HG02885 (cell line): ENCODE measurements around the gene SPNS1.
"Not testable (repeated sequence)": the region's sequence is repeated elsewhere in the genome, so short reads cannot be mapped to it uniquely, and the experiment has no call there.

Source experiments
- ATAC-seq: cut with Tn5 transposase; IDR thresholded peaks from one replicate; pipeline ENCODE4 v1.9.1; 2021; ENCODE audit warnings: mild to moderate bottlenecking; ENCODE audit not compliant: unreplicated experiment, poor library complexity

Gene SPNS1, protein sequence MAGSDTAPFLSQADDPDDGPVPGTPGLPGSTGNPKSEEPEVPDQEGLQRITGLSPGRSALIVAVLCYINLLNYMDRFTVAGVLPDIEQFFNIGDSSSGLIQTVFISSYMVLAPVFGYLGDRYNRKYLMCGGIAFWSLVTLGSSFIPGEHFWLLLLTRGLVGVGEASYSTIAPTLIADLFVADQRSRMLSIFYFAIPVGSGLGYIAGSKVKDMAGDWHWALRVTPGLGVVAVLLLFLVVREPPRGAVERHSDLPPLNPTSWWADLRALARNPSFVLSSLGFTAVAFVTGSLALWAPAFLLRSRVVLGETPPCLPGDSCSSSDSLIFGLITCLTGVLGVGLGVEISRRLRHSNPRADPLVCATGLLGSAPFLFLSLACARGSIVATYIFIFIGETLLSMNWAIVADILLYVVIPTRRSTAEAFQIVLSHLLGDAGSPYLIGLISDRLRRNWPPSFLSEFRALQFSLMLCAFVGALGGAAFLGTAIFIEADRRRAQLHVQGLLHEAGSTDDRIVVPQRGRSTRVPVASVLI

DNA sequence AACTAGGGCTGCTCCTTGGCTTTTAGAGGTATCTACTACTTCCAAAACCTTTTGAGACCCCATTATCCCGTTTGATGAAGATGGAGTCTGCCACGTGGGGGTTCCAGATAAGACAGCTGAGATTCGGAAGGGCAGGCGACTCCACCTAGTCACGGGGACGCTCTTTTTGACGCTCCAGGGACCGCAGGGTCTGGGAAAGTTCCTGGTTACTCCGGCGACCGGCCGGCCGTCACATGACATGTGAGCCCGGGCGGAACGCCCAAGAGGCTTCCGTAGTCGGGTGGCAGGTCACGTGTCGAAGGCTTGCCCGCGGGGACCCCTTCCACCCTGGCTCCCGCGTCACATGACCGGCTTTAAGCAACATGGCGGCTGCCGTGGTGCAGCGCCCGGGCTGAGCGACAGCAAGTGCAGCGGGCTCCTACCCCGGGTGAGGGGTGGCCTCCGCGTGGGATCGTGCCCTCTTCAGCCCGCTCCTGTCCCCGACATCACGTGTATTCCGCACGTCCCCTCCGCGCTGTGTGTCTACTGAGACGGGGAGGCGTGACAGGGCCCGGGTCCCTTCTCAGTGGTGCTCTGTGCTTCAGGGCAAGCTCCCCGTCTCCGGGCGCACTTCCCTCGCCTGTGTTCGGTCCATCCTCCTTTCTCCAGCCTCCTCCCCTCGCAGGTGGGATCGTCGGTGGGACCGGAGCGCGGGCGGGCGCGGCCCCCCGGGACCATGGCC lies at the start of gene SPNS1:
SPNS1 (plus strand) TSS at position 342 of the 721 bp plus-strand sequence; CDS start at position 716, 374 bp downstream.
- ATAC-seq = peak; percentile 93

DNA sequence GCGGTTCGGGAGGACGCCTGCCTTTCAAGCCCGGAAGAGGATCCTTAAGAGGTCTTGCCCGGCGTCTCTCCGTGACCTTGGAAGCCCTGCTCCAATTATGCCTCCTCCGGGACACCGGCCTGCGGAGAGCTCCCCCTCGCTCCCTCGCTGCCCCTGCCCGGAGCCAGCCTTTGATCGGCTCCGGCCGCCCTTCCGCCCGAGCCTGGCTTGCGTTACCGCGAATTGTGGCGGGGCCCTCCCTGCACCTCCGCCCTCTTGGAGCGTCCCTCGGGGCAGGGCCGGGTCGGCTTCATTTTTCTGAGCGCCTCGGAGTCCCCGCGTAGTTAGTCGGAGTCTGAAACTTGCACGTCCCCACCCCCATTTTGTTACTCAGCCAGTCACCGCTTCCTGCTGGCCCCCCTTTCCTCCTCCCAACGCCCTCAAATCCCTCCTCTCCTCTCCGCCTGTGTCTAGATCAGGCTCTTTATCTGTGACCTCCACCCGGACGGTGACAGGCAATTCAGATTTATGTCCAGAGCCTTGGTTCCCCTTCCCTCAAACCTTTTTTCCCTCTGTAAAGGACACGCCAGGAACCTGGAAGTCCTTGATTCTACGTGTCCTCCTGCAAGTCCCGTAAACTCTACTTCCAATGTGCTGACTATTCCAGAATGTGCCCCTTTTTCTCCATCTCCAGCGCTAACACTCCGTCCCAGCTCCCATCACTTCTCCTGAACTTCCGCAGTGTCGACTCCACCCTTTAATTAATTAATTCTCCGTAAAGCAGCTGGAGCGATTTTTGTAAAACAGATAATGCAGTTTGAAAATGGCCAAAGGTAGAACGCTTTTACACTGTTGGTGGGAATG lies 49.0 kb upstream of the SPNS1 start:
- peak; percentile 32 for ATAC-seq

GRCh38 chr16:28926284-28926683 lies 48.3 kb upstream of the SPNS1 start:
- not testable (repeated sequence) for ATAC-seq

GRCh38 chr16:28927815-28928214 lies 46.8 kb upstream of the SPNS1 start:
- no peak for ATAC-seq

GRCh38 chr16:28930203-28930602 lies 44.4 kb upstream of the SPNS1 start:
- no peak for ATAC-seq

GRCh38 chr16:28930652-28931051 lies 43.9 kb upstream of the SPNS1 start:
- ATAC-seq = no peak

- no peak for ATAC-seq
Observed at GRCh38 chr16:28931801-28932225, 42.8 kb upstream of the SPNS1 start, which contains the start of gene CD19. TSS of gene CD19 (plus strand) at chr16:28931971. CDS start at chr16:28932001, 30 bp downstream.

DNA sequence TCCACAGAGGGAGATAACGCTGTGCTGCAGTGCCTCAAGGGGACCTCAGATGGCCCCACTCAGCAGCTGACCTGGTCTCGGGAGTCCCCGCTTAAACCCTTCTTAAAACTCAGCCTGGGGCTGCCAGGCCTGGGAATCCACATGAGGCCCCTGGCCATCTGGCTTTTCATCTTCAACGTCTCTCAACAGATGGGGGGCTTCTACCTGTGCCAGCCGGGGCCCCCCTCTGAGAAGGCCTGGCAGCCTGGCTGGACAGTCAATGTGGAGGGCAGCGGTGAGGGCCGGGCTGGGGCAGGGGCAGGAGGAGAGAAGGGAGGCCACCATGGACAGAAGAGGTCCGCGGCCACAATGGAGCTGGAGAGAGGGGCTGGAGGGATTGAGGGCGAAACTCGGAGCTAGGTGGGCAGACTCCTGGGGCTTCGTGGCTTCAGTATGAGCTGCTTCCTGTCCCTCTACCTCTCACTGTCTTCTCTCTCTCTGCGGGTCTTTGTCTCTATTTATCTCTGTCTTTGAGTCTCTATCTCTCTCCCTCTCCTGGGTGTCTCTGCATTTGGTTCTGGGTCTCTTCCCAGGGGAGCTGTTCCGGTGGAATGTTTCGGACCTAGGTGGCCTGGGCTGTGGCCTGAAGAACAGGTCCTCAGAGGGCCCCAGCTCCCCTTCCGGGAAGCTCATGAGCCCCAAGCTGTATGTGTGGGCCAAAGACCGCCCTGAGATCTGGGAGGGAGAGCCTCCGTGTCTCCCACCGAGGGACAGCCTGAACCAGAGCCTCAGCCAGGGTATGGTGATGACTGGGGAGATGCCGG lies 42.0 kb upstream of the SPNS1 start:
- ATAC-seq = no peak

- no peak for ATAC-seq
Observed at GRCh38 chr16:28933171-28933570, 41.4 kb upstream of the SPNS1 start.

GRCh38 chr16:28935346-28935745 lies 39.2 kb upstream of the SPNS1 start:
- no peak for ATAC-seq

DNA sequence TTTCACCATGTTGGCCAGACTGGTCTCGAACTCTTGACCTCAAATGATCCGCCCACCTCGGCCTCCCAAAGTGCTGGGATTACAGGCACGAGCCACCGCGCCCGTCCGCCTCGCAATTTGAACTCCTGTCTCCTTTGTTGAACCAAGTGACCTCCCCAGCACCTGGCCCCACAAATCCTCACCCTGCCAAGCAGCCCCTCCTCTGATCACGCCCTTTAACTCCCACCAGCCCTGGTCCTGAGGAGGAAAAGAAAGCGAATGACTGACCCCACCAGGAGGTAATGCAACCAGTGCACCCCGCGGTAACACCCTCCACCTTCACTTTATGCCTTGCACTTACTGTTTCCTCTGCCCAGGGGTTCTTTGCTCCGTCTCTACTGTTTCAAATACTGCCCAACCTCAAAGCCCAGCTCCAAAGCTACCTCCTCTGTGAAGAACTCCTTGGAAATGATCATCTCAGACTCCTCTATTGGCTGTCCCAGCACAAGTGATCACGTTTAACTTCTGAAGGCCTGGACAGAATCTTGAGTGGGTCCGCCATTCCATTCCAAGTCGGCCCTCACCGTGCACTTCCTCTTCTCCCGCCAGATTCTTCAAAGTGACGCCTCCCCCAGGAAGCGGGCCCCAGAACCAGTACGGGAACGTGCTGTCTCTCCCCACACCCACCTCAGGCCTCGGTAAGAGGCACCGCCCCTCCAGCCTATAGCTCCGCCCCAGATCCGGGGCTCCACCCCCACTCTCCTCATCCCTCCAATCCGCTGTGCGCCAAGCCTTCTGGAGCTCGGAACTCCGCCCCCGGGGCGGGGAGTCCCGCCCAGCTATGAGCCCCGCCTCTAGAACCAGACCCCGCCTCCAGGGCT lies 38.4 kb upstream of the SPNS1 start:
- ATAC-seq = peak; percentile 67

- no peak for ATAC-seq
Observed at GRCh38 chr16:28936784-28937155, 37.8 kb upstream of the SPNS1 start.

GRCh38 chr16:28937222-28937876 lies 37.2 kb upstream of the SPNS1 start:
- ATAC-seq = no peak

GRCh38 chr16:28938721-28939120 lies 35.9 kb upstream of the SPNS1 start:
- no peak for ATAC-seq

DNA sequence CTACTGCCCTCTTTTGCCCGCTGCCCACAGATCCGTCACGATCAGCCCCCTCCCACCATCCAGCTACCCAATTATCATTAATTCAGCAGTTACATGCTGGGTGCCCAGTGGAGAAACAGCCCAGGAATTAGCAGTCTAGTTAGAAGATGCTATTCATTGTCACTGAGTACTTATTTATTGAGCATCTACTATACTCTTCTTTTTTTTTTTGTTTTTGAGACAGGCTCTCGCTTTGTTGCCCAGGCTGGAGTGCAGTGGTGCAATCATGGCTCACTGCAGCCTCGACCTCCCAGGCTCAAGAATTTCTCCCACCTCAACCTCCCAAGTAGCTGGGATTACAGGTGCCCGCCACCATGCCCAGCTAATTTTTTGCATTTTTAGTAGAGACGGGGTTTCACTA lies 34.8 kb upstream of the SPNS1 start:
- not testable (repeated sequence) for ATAC-seq

DNA sequence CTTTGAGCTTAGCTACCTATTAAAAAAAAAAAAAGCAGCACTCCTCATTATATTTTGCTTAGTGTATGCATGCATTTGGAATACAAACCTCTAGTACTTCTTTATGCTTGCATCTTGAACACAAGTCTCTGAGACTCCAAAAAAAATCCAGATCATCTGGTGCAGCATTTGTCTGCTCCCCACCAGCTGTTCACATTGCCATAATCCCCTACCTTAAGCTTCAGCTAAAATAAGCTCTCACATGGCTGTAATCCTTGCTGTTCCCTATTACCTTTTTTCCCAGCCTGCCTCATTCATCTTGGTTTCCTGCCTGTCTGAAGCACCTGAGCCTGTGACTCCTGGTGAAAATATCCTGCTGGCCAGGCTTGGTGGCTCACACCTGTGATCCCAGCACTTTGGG lies 31.3 kb upstream of the SPNS1 start:
- ATAC-seq = no peak

DNA sequence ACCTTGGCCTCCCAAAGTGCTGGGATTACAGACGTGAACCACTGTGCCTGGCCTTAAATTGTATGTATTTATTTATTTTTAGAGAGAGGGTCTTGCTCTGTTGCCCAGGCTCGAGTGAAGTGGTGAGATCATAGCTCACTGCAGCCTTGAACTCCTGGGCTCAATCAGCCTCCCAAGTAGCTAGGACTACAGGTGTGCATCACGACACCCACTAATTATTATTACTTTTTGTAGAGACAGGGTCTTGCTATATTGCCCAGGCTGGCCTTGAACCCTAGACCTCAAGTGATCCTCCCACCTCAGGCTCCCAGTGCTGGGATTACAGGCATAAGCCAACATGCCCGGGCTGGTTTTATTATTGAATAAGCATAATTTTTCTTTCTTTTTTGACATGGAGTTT lies 27.9 kb upstream of the SPNS1 start:
- ATAC-seq = no peak
